NCI-H526 treated with DMSO at 0.1 percent for 48 hours (cell line): ENCODE results near the gene MYBPHL.
A peak's percentile ranks its signal among the peaks of the same experiment; 100 is the strongest.

Experiments used
- DNase-seq: peaks from one replicate; lab custom pipeline; 2025; lab: John Stamatoyannopoulos, UW

Gene MYBPHL

GRCh38 chr1:109265741-109266330 lies 41.0 kb downstream of the MYBPHL start:
- DNase-seq, result no peak

DNA sequence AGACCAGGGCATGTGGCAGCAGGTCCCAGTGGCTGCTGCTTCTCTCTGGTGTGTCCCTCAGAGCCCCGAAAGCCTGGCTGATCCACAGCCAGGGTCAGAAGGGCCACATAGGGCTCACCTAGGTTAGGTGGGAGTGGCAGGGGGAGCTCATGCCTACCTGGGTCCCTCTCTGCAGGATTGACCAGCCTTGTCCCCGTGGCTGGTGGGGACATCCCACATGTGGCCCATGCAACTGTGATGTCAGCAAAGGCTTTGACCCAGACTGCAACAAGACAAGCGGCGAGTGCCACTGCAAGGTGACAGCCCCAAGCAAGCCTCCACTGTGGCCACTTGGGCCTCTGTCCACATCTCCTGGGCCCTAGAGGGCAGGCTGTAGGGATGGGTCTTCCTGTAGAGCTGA lies 41.8 kb downstream of the MYBPHL start:
- no peak for DNase-seq

DNA sequence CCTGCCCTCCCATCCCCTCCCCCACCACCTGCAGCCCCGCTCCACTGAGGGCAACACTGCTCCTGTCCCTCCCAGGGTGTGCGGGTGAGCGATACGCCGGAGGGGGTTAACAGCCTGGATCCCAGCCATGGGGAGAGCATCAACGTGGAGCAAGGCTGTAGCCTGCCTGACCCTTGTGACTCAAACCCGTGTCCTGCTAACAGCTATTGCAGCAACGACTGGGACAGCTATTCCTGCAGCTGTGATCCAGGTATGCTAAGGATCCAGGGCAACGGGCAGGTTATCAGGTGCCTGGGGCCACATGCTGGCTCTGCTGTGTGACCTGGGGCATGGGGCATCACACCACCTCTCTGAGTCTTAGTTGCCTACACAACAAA lies 42.4 kb downstream of the MYBPHL start:
- no peak for DNase-seq

- DNase-seq, result peak; percentile 88
Measured at GRCh38 chr1:109263597-109264378, 43.0 kb downstream of the MYBPHL start.

DNA sequence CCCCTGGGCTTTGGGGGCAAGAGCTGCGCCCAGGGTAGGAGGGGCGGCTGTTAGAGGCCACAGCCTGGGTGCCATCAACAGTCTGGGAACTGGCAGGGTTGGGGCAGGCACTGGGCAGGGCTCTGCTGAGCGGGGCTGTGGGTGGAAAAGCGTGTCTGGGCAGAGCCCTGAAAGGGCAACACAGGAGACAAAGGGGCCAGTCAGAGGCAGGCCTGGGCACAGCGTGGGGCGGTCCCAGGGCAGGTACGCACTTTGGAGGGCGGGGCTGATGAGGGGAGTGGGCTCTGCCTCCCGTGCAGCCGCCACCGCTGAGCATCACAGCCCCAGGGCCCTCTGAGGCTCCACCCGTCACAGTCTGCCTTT lies 43.6 kb downstream of the MYBPHL start:
- DNase-seq, result peak; percentile 89

GRCh38 chr1:109262231-109263055 lies 44.4 kb downstream of the MYBPHL start:
- DNase-seq, result no peak

DNA sequence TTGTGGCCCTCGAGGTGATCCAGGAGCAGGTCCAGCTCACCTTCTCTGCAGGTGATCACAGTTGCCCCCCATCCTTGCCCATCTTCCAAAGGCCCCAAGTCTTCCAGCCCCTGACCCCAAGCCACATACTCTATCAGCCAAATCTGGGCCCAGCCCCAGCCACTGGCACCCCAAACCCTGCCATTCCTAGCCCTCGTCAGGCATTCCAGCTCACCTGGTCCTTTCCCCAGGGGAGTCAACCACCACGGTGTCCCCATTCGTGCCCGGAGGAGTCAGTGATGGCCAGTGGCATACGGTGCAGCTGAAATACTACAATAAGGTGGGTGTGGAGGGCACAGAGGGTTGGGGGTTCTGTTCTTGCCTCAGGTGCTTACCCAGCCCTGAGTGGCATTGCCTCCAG lies 45.2 kb downstream of the MYBPHL start:
- DNase-seq, result no peak

- DNase-seq, result no peak
Measured at GRCh38 chr1:109261006-109261405, 45.8 kb downstream of the MYBPHL start.

DNA sequence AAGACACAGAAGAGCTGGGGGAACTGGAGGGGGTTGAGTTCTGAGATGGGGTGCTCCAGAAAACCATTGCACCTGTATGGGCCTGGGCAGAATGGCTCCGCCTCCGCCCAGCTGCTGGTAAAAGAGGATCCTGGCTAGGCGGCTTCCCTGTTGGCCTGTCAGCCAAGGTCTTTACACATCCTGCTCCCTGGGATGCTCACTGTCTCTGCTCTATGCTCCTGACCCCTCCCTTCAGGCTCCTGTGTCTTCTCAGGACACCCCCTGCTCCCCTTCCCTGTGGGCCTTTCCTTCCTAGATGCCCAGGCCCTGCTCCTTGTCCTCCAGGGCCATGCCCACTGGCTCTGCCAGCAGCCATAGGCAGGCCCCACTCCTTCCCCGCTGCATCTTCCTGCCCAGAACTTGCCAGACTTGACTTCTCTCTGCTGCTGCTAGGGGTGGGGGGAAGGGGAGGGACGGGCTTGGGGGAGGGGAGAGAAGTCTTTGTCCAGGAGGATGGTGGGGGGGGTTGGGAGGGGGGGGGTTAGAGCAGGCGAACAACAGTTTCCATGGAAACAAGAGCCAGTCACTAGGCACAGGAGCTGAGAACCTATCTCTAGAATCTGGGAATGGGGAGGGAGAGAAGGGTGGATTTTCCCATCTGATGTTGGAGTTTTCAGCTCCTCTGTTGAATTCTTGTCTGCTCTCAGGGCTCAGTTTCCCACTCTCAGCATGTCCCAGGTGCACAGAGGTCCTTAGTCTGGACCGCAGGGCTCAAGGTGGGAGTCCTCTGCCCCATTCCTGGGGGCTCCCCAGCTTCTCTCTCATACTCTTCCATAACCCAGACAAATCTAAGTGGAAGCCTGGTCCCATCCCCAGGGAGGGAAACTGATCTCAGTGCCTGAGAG lies 46.9 kb downstream of the MYBPHL start:
- no peak for DNase-seq

- no peak for DNase-seq
Measured at GRCh38 chr1:109258481-109259466, 48.0 kb downstream of the MYBPHL start.

DNA sequence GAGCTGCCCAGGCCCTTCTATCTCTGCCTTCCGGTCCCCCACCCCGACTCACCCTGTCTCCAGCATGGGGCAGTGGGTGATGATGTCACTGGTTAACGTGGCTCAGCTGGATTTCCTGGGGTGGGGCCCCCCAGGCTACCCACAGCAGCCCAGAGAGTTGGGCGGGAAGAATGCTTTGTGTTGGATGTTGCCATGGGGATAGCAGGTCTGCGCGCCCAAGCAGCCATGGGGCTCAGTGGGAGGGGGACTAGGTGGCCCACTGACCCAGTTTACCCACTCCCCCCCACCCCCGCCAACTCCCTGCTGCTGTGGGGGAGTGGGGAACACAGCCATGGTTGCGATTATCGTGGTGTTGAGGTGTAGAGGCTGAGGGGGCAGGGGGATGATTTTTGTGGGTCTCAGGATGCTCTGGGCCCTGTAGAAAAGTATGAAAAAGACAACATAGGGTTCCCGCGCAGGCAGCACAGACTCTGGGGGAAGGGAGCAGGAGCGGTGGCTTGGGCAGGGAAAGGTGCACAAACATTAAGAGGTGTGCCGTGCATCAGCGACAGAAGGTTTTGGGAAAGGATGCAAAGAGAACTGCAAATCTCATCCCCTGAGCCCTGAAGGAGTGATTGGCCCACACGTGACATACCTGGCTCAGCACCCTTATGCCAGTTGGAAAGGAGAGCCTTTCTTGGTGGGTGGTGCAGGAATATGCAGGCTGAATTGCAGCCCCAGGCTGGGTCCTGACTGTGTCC lies 49.0 kb downstream of the MYBPHL start:
- DNase-seq, result no peak

DNA sequence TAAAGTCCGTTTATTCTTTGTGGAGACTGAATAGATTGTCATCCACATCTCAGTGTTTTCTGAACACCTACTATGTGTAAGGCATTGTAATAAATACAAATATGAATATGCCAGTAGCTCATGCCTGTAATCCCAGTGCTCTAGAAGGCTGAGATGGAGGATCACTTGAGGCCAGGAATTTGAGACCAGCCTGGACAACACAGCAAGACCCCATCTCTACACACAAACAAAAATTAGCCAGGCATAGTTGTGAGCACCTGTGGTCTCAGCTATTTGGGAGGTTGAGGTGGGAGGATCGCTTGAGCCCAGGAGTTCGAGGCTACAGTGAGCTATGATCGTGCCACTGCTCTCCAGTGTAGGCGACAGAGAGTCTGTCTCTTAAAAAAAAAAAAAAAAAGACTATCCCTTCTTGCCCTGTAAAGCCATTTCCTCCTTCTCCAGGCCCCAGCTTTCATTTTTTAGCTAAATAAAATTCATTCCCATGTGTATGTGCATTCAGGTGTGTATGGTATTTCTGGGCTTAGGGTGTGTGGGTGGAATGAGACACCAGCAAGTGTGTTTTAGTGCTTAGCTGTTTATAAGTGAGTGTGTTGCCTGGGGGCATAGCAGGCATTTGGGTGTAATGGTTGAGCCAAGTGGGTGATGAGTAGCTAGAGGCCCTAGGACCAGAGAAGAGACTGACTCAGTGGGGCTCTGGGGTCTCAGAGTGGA lies 49.7 kb downstream of the MYBPHL start:
- no peak for DNase-seq

- no peak for DNase-seq
Measured at GRCh38 chr1:109256085-109256484, 50.7 kb downstream of the MYBPHL start.

GRCh38 chr1:109255678-109256077 lies 51.1 kb downstream of the MYBPHL start:
- DNase-seq, result no peak

- no peak for DNase-seq
Measured at GRCh38 chr1:109255097-109255651, 51.6 kb downstream of the MYBPHL start.

DNA sequence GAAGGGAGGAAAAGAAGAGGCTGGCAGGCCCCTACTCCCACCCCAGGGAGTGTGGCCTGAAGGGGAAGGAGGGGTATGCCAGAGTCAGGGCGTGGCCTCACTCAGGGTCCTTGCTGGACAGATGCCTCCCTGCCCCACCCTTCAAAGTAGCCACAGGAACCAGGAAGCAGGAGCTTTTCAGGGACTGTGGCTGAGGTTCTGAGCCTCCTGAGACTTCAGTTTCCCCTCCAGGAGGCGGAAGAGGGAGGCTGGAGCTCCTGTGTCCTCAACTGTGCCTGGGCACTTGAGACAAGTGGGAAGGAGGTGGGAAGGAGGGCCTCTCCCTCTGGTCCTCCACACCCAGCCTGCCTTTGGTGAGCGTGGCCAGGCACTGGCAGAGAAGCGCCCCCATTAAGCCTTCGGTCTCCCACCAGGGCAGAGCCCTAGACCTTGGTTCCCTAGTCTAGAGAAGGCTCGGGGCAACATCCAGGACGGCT lies 52.2 kb downstream of the MYBPHL start:
- DNase-seq, result no peak

- DNase-seq, result no peak
Measured at GRCh38 chr1:109253803-109254620, 52.8 kb downstream of the MYBPHL start.
